ENCODE data around the gene PAQR7.
A peak's percentile ranks its signal among the peaks of the same experiment; 100 is the strongest.

Gene PAQR7
- 5.5 to 7.4 reads per million in 2 experiments for total RNA-seq

GRCh38 chr1:25875154-25875855 is at the start of gene PAQR7:
Gene PAQR7 (minus strand): TSS chr1:25875708. CDS start chr1:25863839, 11,869 bp downstream.
- DNase-seq (ENCODE audit: low read depth), result peak; percentile 39

GRCh38 chr1:25924454-25924853 is 48.9 kb upstream of the PAQR7 start:
- no peak for DNase-seq (ENCODE audit: low read depth)

- DNase-seq (ENCODE audit: low read depth), result no peak
These were observed 47.6 kb upstream of the PAQR7 start for GRCh38 chr1:25922971-25923552.

GRCh38 chr1:25922056-25922970 is 46.8 kb upstream of the PAQR7 start:
- peak; percentile 22 for DNase-seq (ENCODE audit: low read depth)

GRCh38 chr1:25918615-25919014 is 43.1 kb upstream of the PAQR7 start:
- no peak for DNase-seq (ENCODE audit: low read depth)

- DNase-seq (ENCODE audit: low read depth), result no peak
These were observed 42.5 kb upstream of the PAQR7 start for GRCh38 chr1:25917996-25918395.

- DNase-seq (ENCODE audit: low read depth), result no peak
These were observed 41.0 kb upstream of the PAQR7 start for GRCh38 chr1:25916460-25916859.

- no peak for DNase-seq (ENCODE audit: low read depth)
These were observed 38.8 kb upstream of the PAQR7 start for GRCh38 chr1:25914074-25914995.

- DNase-seq (ENCODE audit: low read depth), result no peak
These were observed 37.7 kb upstream of the PAQR7 start for GRCh38 chr1:25913206-25913605.

GRCh38 chr1:25912076-25912831 is 36.7 kb upstream of the PAQR7 start:
- DNase-seq (ENCODE audit: low read depth), result no peak

GRCh38 chr1:25911162-25911561 is 35.7 kb upstream of the PAQR7 start:
- no peak for DNase-seq (ENCODE audit: low read depth)

GRCh38 chr1:25909040-25909439 is 33.5 kb upstream of the PAQR7 start:
- DNase-seq (ENCODE audit: low read depth), result no peak

- DNase-seq (ENCODE audit: low read depth), result no peak
These were observed 32.7 kb upstream of the PAQR7 start for GRCh38 chr1:25908161-25908560.

- DNase-seq (ENCODE audit: low read depth), result no peak
These were observed 32.1 kb upstream of the PAQR7 start for GRCh38 chr1:25907601-25908000.

GRCh38 chr1:25906644-25907300 is 31.3 kb upstream of the PAQR7 start:
- DNase-seq (ENCODE audit: low read depth), result peak; percentile 12

GRCh38 chr1:25905680-25906643 is 30.5 kb upstream of the PAQR7 start, which contains the start of gene STMN1:
Gene STMN1 (minus strand): TSS chr1:25906419. CDS start chr1:25904676, 1,743 bp downstream.
- DNase-seq (ENCODE audit: low read depth), result peak; percentile 83

GRCh38 chr1:25904943-25905679 is 29.6 kb upstream of the PAQR7 start:
- peak; percentile 83 for DNase-seq (ENCODE audit: low read depth)

GRCh38 chr1:25903986-25904385 is 28.5 kb upstream of the PAQR7 start:
- no peak for DNase-seq (ENCODE audit: low read depth)

Measured in T follicular helper cell (primary cell).